GM21360 (cell line): Measurements from ENCODE around the gene PPM1A.
A peak's percentile ranks its signal among the peaks of the same experiment; 100 is the strongest.
"Not testable (repeated sequence)": the region's sequence is repeated elsewhere in the genome, so short reads cannot be mapped to it uniquely, and the experiment has no call there.

Experiments used
- ATAC-seq: cut with Tn5 transposase; IDR thresholded peaks from one replicate; pipeline ENCODE4 v1.9.1; 2021; ENCODE audit warnings: mild to moderate bottlenecking, moderate library complexity; ENCODE audit not compliant: unreplicated experiment

The PPM1A gene

GRCh38 chr14:60315196-60315990 is 66.4 kb downstream of the PPM1A start:
- ATAC-seq = no peak

GRCh38 chr14:60317609-60318008 is 68.6 kb downstream of the PPM1A start:
- ATAC-seq = no peak

- not testable (repeated sequence) for ATAC-seq
These were observed 71.8 kb downstream of the PPM1A start for GRCh38 chr14:60320860-60321259.

GRCh38 chr14:60323199-60323896 is 74.3 kb downstream of the PPM1A start:
- no peak for ATAC-seq

GRCh38 chr14:60324837-60325236 is 75.8 kb downstream of the PPM1A start:
- ATAC-seq = no peak

- ATAC-seq = no peak
These were observed 77.3 kb downstream of the PPM1A start for GRCh38 chr14:60326274-60326673.

- peak; percentile 58 for ATAC-seq
These were observed 78.7 kb downstream of the PPM1A start for GRCh38 chr14:60327447-60328331.

GRCh38 chr14:60328583-60328982 is 79.6 kb downstream of the PPM1A start:
- no peak for ATAC-seq

- no peak for ATAC-seq
These were observed 80.3 kb downstream of the PPM1A start for GRCh38 chr14:60329274-60329673.

GRCh38 chr14:60331201-60332045 is 82.4 kb downstream of the PPM1A start:
- ATAC-seq = peak; percentile 57

GRCh38 chr14:60332046-60332399 is 83.0 kb downstream of the PPM1A start:
- ATAC-seq = no peak

GRCh38 chr14:60332869-60333268 is 83.8 kb downstream of the PPM1A start:
- ATAC-seq = no peak

- ATAC-seq = no peak
These were observed 90.5 kb downstream of the PPM1A start for GRCh38 chr14:60339571-60339970.

- ATAC-seq = no peak
These were observed 94.6 kb downstream of the PPM1A start for GRCh38 chr14:60343571-60344071.

GRCh38 chr14:60344751-60345150 is 95.7 kb downstream of the PPM1A start:
- ATAC-seq = no peak

GRCh38 chr14:60346706-60347105 is 97.7 kb downstream of the PPM1A start:
- ATAC-seq = no peak

GRCh38 chr14:60348211-60348610 is 99.2 kb downstream of the PPM1A start:
- no peak for ATAC-seq
